ENCODE results near the gene OSCP1. TPM values are rescaled to one million over a fixed set of nuclear protein-coding genes. Genes with fewer than 3 reads are reported as not detected.

OSCP1 gene
- total and polyA plus RNA-seq, 2 donors (not counting 1 experiment from before 2014, with no cell fraction given): 0.16 to 0.94 TPM

DNA sequence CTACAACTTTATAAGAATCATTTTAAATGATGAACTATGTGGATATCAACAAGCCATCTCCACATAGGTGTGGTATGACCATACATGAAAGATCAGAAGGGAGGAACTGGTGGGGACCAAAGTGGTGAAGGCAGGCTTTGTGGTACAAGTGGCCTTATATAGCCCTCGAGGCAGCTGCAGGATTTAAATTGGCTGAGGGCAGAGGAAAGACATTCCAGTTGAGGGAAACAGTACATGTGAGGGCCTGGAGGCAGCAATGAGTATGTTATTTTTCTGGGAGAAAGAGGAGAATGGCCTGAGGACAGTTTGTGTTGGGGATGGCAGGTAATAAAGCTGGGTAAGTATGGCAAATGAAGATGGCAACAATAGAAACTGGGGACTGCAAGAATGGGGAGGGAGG, 17.1 kb downstream of the OSCP1 start:
- no peak overlapping the region for H3K4me3 ChIP-seq (ENCODE audit: control extremely low read depth in 1 of 5, extremely low read depth in 1 of 5, insufficient read depth in 1 of 5, low read depth in 2 of 5, low read length in 4 of 5)
- no peak for TF ChIP-seq CTCF (IDR thresholded peaks at IDR 0.05)
- TF ChIP-seq EZH2 (IDR thresholded peaks at IDR 0.05; ENCODE audit: borderline replicate concordance, insufficient read depth, low read depth, low read length, poor library complexity, severe bottlenecking): no peak
- no peaks in the 10 kb centered on the region for H4K20me1 ChIP-seq (ENCODE audit: control insufficient read depth, insufficient read depth, low read length, poor library complexity, severe bottlenecking)
- H3K9me3 ChIP-seq (ENCODE audit: control extremely low read depth in 1 of 3, control insufficient read depth in 2 of 3, insufficient read depth in 1 of 3, low read length in 2 of 3): no peaks in the 10 kb centered on the region
- H3K4me2 ChIP-seq (replicated peaks; ENCODE audit: low read depth, low read length, poor library complexity, severe bottlenecking): no peak overlapping the region
- H3K27ac Mint-ChIP-seq: no peak overlapping the region
- H3K4me1 ChIP-seq (ENCODE audit: control insufficient read depth in 2 of 2, insufficient read depth in 2 of 2, low read length in 2 of 2): no peaks in the 10 kb centered on the region
- no peaks in the 10 kb centered on the region for H3K4me1 Mint-ChIP-seq
- intact Hi-C loops (cut with micrococcal nuclease): no loop called here
- no peak overlapping the region for H3K27ac ChIP-seq (ENCODE audit: low read length in 2 of 2)
- no peak for DNase-seq
- H3K27me3 Mint-ChIP-seq: no peaks in the 10 kb centered on the region
- no peaks in the 10 kb centered on the region for H3K79me2 ChIP-seq (ENCODE audit: control insufficient read depth, insufficient read depth, low read length)
- ATAC-seq (ENCODE audit: low read depth): no peak
- POLR2A ChIA-PET: no interaction called here
- no peak overlapping the region for H3K9ac ChIP-seq (ENCODE audit: low read length)
- CTCF ChIA-PET: no interaction called here
- H3K27me3 ChIP-seq (replicated peaks in 1 of 4; ENCODE audit: control extremely low read depth in 1 of 4, control insufficient read depth in 3 of 4, insufficient read depth in 4 of 4, low read length in 3 of 4): no peaks in the 10 kb centered on the region
- no peak overlapping the region for H3K4me3 Mint-ChIP-seq
- 54% methylated on average over 1 of the region's 1 CpG for WGBS (ENCODE audit: insufficient coverage)
- H3K9me3 Mint-ChIP-seq (ENCODE audit: insufficient read depth): no peaks in the 10 kb centered on the region
- H2AFZ ChIP-seq (ENCODE audit: insufficient read depth, low read depth, low read length, poor library complexity, severe bottlenecking): no peak overlapping the region
- H3K36me3 ChIP-seq (replicated peaks in 1 of 2; ENCODE audit: control extremely low read depth in 1 of 2, control insufficient read depth in 1 of 2, extremely low read depth in 1 of 2, insufficient read depth in 2 of 2, low read length in 1 of 2): no peaks in the 10 kb centered on the region

- no peak for TF ChIP-seq CTCF (IDR thresholded peaks at IDR 0.05)
- TF ChIP-seq EZH2 (IDR thresholded peaks at IDR 0.05; ENCODE audit: borderline replicate concordance, insufficient read depth, low read depth, low read length, poor library complexity, severe bottlenecking): no peak
- CTCF ChIA-PET: no interaction called here
- H3K27me3 Mint-ChIP-seq: no peaks in the 10 kb centered on the region
- Histone ChIP-seq H3K79me2 (ENCODE audit: control insufficient read depth, insufficient read depth, low read length) (no peaks in the 10 kb centered on the region), H3K9ac (ENCODE audit: low read length) (no peak overlapping the region), H3K4me3 (ENCODE audit: control extremely low read depth in 1 of 5, extremely low read depth in 1 of 5, insufficient read depth in 1 of 5, low read depth in 2 of 5, low read length in 4 of 5) (no peak overlapping the region), H3K4me2 (replicated peaks; ENCODE audit: low read depth, low read length, poor library complexity, severe bottlenecking) (no peak overlapping the region), H3K36me3 (replicated peaks in 1 of 2; ENCODE audit: control extremely low read depth in 1 of 2, control insufficient read depth in 1 of 2, extremely low read depth in 1 of 2, insufficient read depth in 2 of 2, low read length in 1 of 2) (no peaks in the 10 kb centered on the region), H3K4me1 (ENCODE audit: control insufficient read depth in 2 of 2, insufficient read depth in 2 of 2, low read length in 2 of 2) (no peaks in the 10 kb centered on the region), H3K27me3 (replicated peaks in 1 of 4; ENCODE audit: control extremely low read depth in 1 of 4, control insufficient read depth in 3 of 4, insufficient read depth in 4 of 4, low read length in 3 of 4) (no peaks in the 10 kb centered on the region), H4K20me1 (ENCODE audit: control insufficient read depth, insufficient read depth, low read length, poor library complexity, severe bottlenecking) (no peaks in the 10 kb centered on the region), H3K27ac (ENCODE audit: low read length in 2 of 2) (no peak overlapping the region), H3K9me3 (ENCODE audit: control extremely low read depth in 1 of 3, control insufficient read depth in 2 of 3, insufficient read depth in 1 of 3, low read length in 2 of 3) (no peaks in the 10 kb centered on the region), H2AFZ (ENCODE audit: insufficient read depth, low read depth, low read length, poor library complexity, severe bottlenecking) (no peak overlapping the region)
- ATAC-seq (ENCODE audit: low read depth): no peak
- no peak overlapping the region for H3K27ac Mint-ChIP-seq
- intact Hi-C loops (cut with micrococcal nuclease): no loop called here
- DNase-seq: no peak
- POLR2A ChIA-PET: no interaction called here
- H3K4me3 Mint-ChIP-seq: no peak overlapping the region
- H3K9me3 Mint-ChIP-seq (ENCODE audit: insufficient read depth): no peaks in the 10 kb centered on the region
- WGBS (ENCODE audit: insufficient coverage): 92% methylated on average over 2 of the region's 4 CpGs
- H3K4me1 Mint-ChIP-seq: no peaks in the 10 kb centered on the region
Observed at GRCh38 chr1:36432616-36433015, 17.6 kb downstream of the OSCP1 start.
